HepG2 (cell line): ENCODE data around the gene SMIM11. TPM values are rescaled to one million over a fixed set of nuclear protein-coding genes. Genes with fewer than 3 reads are reported as not detected.

ENCODE experiments used
- ATAC-seq: fragments of 200-7000 bp; cut with Tn5 transposase; 3 replicates; pipeline ENCODE4 v1.9.1; 2020; ENCODE audit warnings: mild to moderate bottlenecking, moderate library complexity
- BruUV-seq: library from RNA; stranded (reverse); fragments of 400-500 nt; replicated peaks from 2 replicates; lab custom pipeline; 2021; lab: Mats Ljungman, UMichigan
- CTCF ChIA-PET: fragments of 300-600 bp; formaldehyde crosslinking; extraction: SDS; loops from one replicate; lab custom pipeline; 2021; ENCODE audit warnings: low total read pairs, inconsistent platforms, low intra/inter-chr PET ratio; lab: Yijun Ruan, JAX
- POLR2A ChIA-PET: fragments of 350-600 bp; sonication (Branson Sonifier 250); formaldehyde crosslinking; loops from one replicate; lab custom pipeline; 2020; ENCODE audit warnings: antibody characterized with exemption, inconsistent platforms; lab: Yijun Ruan, JAX
- DNase-seq: peaks from one replicate; pipeline ENCODE4 v3.0.0-alpha.2; 2015; ENCODE audit warnings: low spot score
- FAIRE-seq: peaks from 3 replicates; lab custom pipeline; 2011; peaks lifted over from hg19 to GRCh38; lab: Jason Lieb, UNC
- H2AFZ ChIP-seq: one replicate; pipeline ENCODE4 v1.6.1; 2011; ENCODE audit warnings: low read length, inconsistent platforms
- H3K27ac ChIP-seq: fragments of 300-600 bp; 3 replicates; pipeline ENCODE4 v1.8.0; 2011; ENCODE audit warnings: mixed run types, mild to moderate bottlenecking, mixed read lengths, low read length, inconsistent platforms; ENCODE audit not compliant: insufficient read depth; ENCODE audit errors: extremely low read length
- H3K27me3 ChIP-seq, 2 experiments: fragments of 200-600 bp in 1 of 2; 2 replicates in 1 of 2; 3 replicates in 1 of 2; pipeline versions ENCODE4 v1.6.0 to v1.8.0; 2011; ENCODE audit warnings: low read length in 2 of 2, mild to moderate bottlenecking in 2 of 2, moderate library complexity in 2 of 2, inconsistent platforms in 1 of 2; ENCODE audit not compliant: insufficient read depth in 2 of 2, control insufficient read depth in 1 of 2
- H3K36me3 ChIP-seq, 2 experiments: fragments of 200-600 bp in 1 of 2; replicated peaks in 1 of 2; 2 replicates in 1 of 2; 3 replicates in 1 of 2; pipeline versions ENCODE4 v1.5.1 to v1.8.0; 2011; ENCODE audit warnings: low read length in 2 of 2, inconsistent platforms in 1 of 2; ENCODE audit not compliant: insufficient read depth in 2 of 2, control insufficient read depth in 1 of 2
- H3K4me1 ChIP-seq: 2 replicates; pipeline ENCODE4 v1.5.1; 2012; ENCODE audit warnings: low read length, inconsistent platforms; ENCODE audit not compliant: insufficient read depth
- H3K4me2 ChIP-seq: 2 replicates; pipeline ENCODE4 v1.6.0; 2011; ENCODE audit warnings: low read depth, low read length, inconsistent platforms
- H3K4me3 ChIP-seq, 3 experiments: fragments of 200-600 bp in 1 of 3; sonication (generic), shearing (Covaris generic) in 1 of 3; replicated peaks in 1 of 3; 2 replicates each; pipeline ENCODE4 v1.5.1; 2011 to 2016; ENCODE audit warnings: low read length in 3 of 3, inconsistent platforms in 2 of 3, low read depth in 2 of 3, mild to moderate bottlenecking in 2 of 3, control low read depth in 1 of 3, mixed read lengths in 1 of 3; ENCODE audit not compliant: insufficient read depth in 1 of 3
- H3K79me2 ChIP-seq: one replicate; pipeline ENCODE4 v1.6.1; 2011; ENCODE audit warnings: low read length, inconsistent platforms; ENCODE audit not compliant: insufficient read depth
- H3K9ac ChIP-seq: 2 replicates; pipeline ENCODE4 v1.6.0; 2011; ENCODE audit warnings: mild to moderate bottlenecking, low read depth, low read length, inconsistent platforms; ENCODE audit not compliant: insufficient read depth
- H3K9me3 ChIP-seq: 2 replicates; pipeline ENCODE4 v1.5.1; 2012; ENCODE audit warnings: mild to moderate bottlenecking, low read length
- H4K20me1 ChIP-seq: 2 replicates; pipeline ENCODE4 v1.6.0; 2011; ENCODE audit warnings: inconsistent platforms, mild to moderate bottlenecking, low read length, moderate library complexity; ENCODE audit not compliant: insufficient read depth
- AHR ChIP-seq: IDR thresholded peaks from 2 replicates; pipeline ENCODE4 v1.6.1; 2018; ENCODE audit warnings: missing genetic modification reagents, missing compliant biosample characterization
- EEA1 ChIP-seq: sonication (generic); formaldehyde crosslinking; IDR thresholded peaks from 2 replicates; pipeline ENCODE4 v1.5.1; 2020; ENCODE audit warnings: mild to moderate bottlenecking, missing genetic modification reagents, borderline replicate concordance
- GTF2F1 ChIP-seq: fragments of 150-350 bp; IDR thresholded peaks from 2 replicates; pipeline ENCODE4 v1.6.1; 2014; ENCODE audit warnings: low read length
- GTF3A ChIP-seq: sonication (generic); formaldehyde crosslinking; conservative IDR thresholded peaks from 2 replicates; pipeline ENCODE4 v1.4.0; 2020; ENCODE audit warnings: mild to moderate bottlenecking, missing genetic modification reagents
- HNRNPK ChIP-seq: fragments of 200-400 bp; formaldehyde crosslinking; IDR thresholded peaks from 2 replicates; pipeline ENCODE4 v1.6.1; 2018; ENCODE audit warnings: low read length, low read depth, moderate library complexity, mild to moderate bottlenecking; ENCODE audit not compliant: poor library complexity, severe bottlenecking
- NFE2L1 ChIP-seq: sonication (generic); formaldehyde crosslinking; IDR thresholded peaks from 2 replicates; pipeline ENCODE4 v1.4.0; 2020; ENCODE audit warnings: missing genetic modification reagents, mild to moderate bottlenecking, borderline replicate concordance
- RBM39 ChIP-seq: fragments of 200-400 bp; formaldehyde crosslinking; IDR thresholded peaks from one replicate; pipeline ENCODE4 v1.6.1; 2018; ENCODE audit warnings: antibody characterized with exemption, mild to moderate bottlenecking, low read depth, low read length; ENCODE audit not compliant: poor library complexity, severe bottlenecking
- SNAPC2 ChIP-seq: sonication (generic); formaldehyde crosslinking; IDR thresholded peaks from 2 replicates; pipeline ENCODE4 v1.8.1; 2022; ENCODE audit warnings: mild to moderate bottlenecking, missing genetic modification reagents
- WIZ ChIP-seq: sonication (generic); formaldehyde crosslinking; IDR thresholded peaks from 2 replicates; pipeline ENCODE4 v1.5.1; 2020; ENCODE audit warnings: mild to moderate bottlenecking, missing genetic modification reagents
- ZBTB26 ChIP-seq: IDR thresholded peaks from 2 replicates; pipeline ENCODE4 v1.6.1; 2016; ENCODE audit warnings: missing compliant biosample characterization, missing genetic modification reagents, borderline replicate concordance
- ZNF383 ChIP-seq: sonication (generic); formaldehyde crosslinking; IDR thresholded peaks from 2 replicates; pipeline ENCODE4 v1.4.0; 2020; ENCODE audit warnings: missing genetic modification reagents, mild to moderate bottlenecking, borderline replicate concordance
- ZNF792 ChIP-seq: IDR thresholded peaks from 2 replicates; pipeline ENCODE4 v1.6.1; 2016
- WGBS: methylation state at CpG from one replicate; pipeline ENCODE4 v1.1.6; 2017; ENCODE audit warnings: low lambda C conversion rate; 5-methylcytosine and 5-hydroxymethylcytosine counted together
- in situ Hi-C: cut with HindIII; loops from 2 replicates; pipeline ENCODE4 v1.10.0; 2017; ENCODE audit warnings: low pct_unique_long_range_greater_than_20kb; ENCODE audit not compliant: extremely low pct_ligation_motif_present
- intact Hi-C: fragments of 100-400 bp; cut with micrococcal nuclease; formaldehyde crosslinking; loops from one replicate; pipeline ENCODE4 v1.10.0; 2022; ENCODE audit not compliant: unreplicated experiment
- polyA plus RNA-seq, 8 experiments: library from polyadenylated mRNA; depleted of rRNA in 3 of 8; stranded (reverse) in 7 of 8; unstranded in 1 of 8; fragments of >200 nt; fragmentation: Illumina TruSeq in 4 of 8; extraction: Trizol in 4 of 8; gene quantifications; 2 replicates each; pipeline versions ENCODE4 v1.2.1 to v1.2.3, GENCODE V29; 2011 to 2016; ENCODE audit warnings: low read depth in 4 of 8, missing spikeins in 1 of 8, mixed read lengths in 1 of 8; ENCODE audit not compliant: insufficient read depth in 1 of 8
- total RNA-seq, 5 experiments: library from RNA; depleted of rRNA; stranded (reverse); fragments of >200 nt; fragmentation: Illumina TruSeq; extraction: Trizol; gene quantifications; 2 replicates each; pipeline ENCODE4 v1.2.3, GENCODE V29; 2016; ENCODE audit warnings: low read depth in 1 of 5
- TF ChIP-seq, protein P1 (sequence below): IDR thresholded peaks from 2 replicates; pipeline ENCODE4 v1.6.1; 2016; ENCODE audit warnings: low read depth, borderline replicate concordance

The SMIM11 gene
- total and polyA plus RNA-seq, 2 of the 13 experiments (the other 11 are each of a cell fraction or from before 2014, with no cell fraction given) = 6.4 to 18.9 TPM

DNA sequence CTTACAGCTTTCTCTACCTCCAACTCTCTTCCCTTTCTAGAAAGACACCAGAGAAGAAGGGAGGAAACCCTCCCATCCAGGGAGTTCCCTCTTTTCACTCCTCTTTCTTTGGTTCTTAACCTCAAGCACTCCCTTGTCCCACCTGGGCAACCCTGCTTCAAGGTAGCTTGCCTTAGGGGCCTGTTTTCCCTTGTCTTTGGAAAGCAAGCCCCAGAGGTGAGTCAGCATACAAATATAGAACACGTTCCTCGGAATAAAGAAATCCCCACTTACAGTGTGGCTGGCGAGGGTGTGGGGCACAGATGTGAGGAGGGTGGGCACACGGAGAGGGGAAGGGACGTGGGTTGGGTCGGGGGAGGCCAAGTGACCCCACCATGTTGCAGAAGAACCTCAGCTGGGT, 37.6 kb upstream of the SMIM11 start:
- Histone ChIP-seq H3K9ac (no peak overlapping the region), H3K27me3 (peaks cover 1 to 43% of the 10 kb centered on the region in 2 experiments; a peak in 3 of 5 replicates), H3K9me3 (no peaks in the 10 kb centered on the region), H3K4me2 (no peak overlapping the region), H3K36me3 (no peaks in the 10 kb centered on the region), H2AFZ (no peak overlapping the region), H3K4me3 (no peak overlapping the region), H3K4me1 (peaks cover 12% of the 10 kb centered on the region), H3K79me2 (no peaks in the 10 kb centered on the region), H3K27ac (no peak overlapping the region), H4K20me1 (no peaks in the 10 kb centered on the region)
- WGBS = 9% methylated on average over 6 of the region's 6 CpGs
- BruUV-seq = no TSS peak
- ChIA-PET POLR2A (no interaction called here), CTCF (no interaction called here)
- no peak for DNase-seq
- in situ Hi-C loops (no loop called here), intact Hi-C loops (no loop called here)
- TF ChIP-seq ZNF383 (CRISPR knock-in tag) (no peak), AHR (CRISPR knock-in tag) (no peak), EEA1 (CRISPR knock-in tag) (no peak), RBM39 (no peak), GTF3A (CRISPR knock-in tag) (no peak), NFE2L1 (CRISPR knock-in tag) (no peak), HNRNPK (no peak), GTF2F1 (no peak), WIZ (CRISPR knock-in tag) (no peak), ZNF792 (no peak), ZBTB26 (CRISPR knock-in tag) (no peak), SNAPC2 (CRISPR knock-in tag) (no peak)
- TF ChIP-seq, protein P1, sequence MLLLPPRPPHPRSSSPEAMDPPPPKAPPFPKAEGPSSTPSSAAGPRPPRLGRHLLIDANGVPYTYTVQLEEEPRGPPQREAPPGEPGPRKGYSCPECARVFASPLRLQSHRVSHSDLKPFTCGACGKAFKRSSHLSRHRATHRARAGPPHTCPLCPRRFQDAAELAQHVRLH (CRISPR knock-in tag) = no peak
- no peak for FAIRE-seq
- ATAC-seq = no peak
